ENCODE data around the gene IGF1R.

Gene IGF1R

GRCh38 chr15:98802187-98802586, 153.8 kb downstream of the IGF1R start:
- DNase-seq: no peak

GRCh38 chr15:98803228-98804056, 155.1 kb downstream of the IGF1R start:
- peak; percentile 81 for DNase-seq

GRCh38 chr15:98804057-98804380, 155.7 kb downstream of the IGF1R start:
- no peak for DNase-seq

GRCh38 chr15:98805434-98806274, 157.3 kb downstream of the IGF1R start:
- DNase-seq: peak; percentile 18

GRCh38 chr15:98806275-98806895, 158.0 kb downstream of the IGF1R start:
- no peak for DNase-seq

GRCh38 chr15:98807262-98807661, 158.9 kb downstream of the IGF1R start:
- DNase-seq: no peak

- no peak for DNase-seq
Observed at GRCh38 chr15:98809273-98809672, 160.9 kb downstream of the IGF1R start.

GRCh38 chr15:98812716-98813446, 164.5 kb downstream of the IGF1R start:
- no peak for DNase-seq

GRCh38 chr15:98813951-98814350, 165.6 kb downstream of the IGF1R start:
- DNase-seq: no peak

GRCh38 chr15:98815207-98815606, 166.9 kb downstream of the IGF1R start:
- no peak for DNase-seq

GRCh38 chr15:98817745-98818144, 169.4 kb downstream of the IGF1R start:
- no peak for DNase-seq

GRCh38 chr15:98823012-98823458, 174.7 kb downstream of the IGF1R start:
- DNase-seq: peak; percentile 61

- no peak for DNase-seq
Observed at GRCh38 chr15:98823616-98824015, 175.3 kb downstream of the IGF1R start.

- no peak for DNase-seq
Observed at GRCh38 chr15:98824595-98824994, 176.3 kb downstream of the IGF1R start.

- DNase-seq: no peak
Observed at GRCh38 chr15:98826658-98827057, 178.3 kb downstream of the IGF1R start.

- DNase-seq: no peak
Observed at GRCh38 chr15:98827217-98827616, 178.9 kb downstream of the IGF1R start.

GRCh38 chr15:98830034-98830634, 181.8 kb downstream of the IGF1R start:
- no peak for DNase-seq

- DNase-seq: no peak
Observed at GRCh38 chr15:98834976-98835375, 186.6 kb downstream of the IGF1R start.

- DNase-seq: no peak
Observed at GRCh38 chr15:98835876-98836275, 187.5 kb downstream of the IGF1R start.

GRCh38 chr15:98838387-98839259, 190.3 kb downstream of the IGF1R start:
- DNase-seq: no peak

- DNase-seq: no peak
Observed at GRCh38 chr15:98840053-98840452, 191.7 kb downstream of the IGF1R start.
